Upper lobe of left lung (tissue), 4 donors: ENCODE measurements around the gene B3GALT6.

Experiments
- CTCF ChIP-seq, 6 experiments: fragments of 450-650 bp in 4 of 6; fragments of 200-600 bp in 2 of 6; sonication (generic) in 2 of 6; IDR thresholded peaks; one replicate each; pipeline ENCODE4 v1.5.1; 2016 to 2019; ENCODE audit warnings: antibody characterized with exemption in 6 of 6
- EP300 ChIP-seq, 4 donors: sonication (generic); formaldehyde crosslinking; IDR thresholded peaks; one replicate each; pipeline ENCODE4 v1.5.1; 2017; ENCODE audit warnings: antibody characterized with exemption in 4 of 4, control low read depth in 2 of 4
- POLR2A ChIP-seq, 4 donors: fragments of 450-650 bp; IDR thresholded peaks; one replicate each; pipeline ENCODE4 v1.5.1; 2016 to 2017; ENCODE audit warnings: antibody characterized with exemption in 4 of 4, mild to moderate bottlenecking in 2 of 4
- POLR2AphosphoS5 ChIP-seq, 2 donors: sonication (generic); formaldehyde crosslinking; IDR thresholded peaks; one replicate each; pipeline ENCODE4 v1.5.1; 2017; ENCODE audit warnings: antibody characterized with exemption in 2 of 2

GRCh38 chr1:1225913-1226312 is 6.1 kb upstream of the B3GALT6 start:
- TF ChIP-seq CTCF (IDR thresholded peaks at IDR 0.05) (no peak), POLR2A (IDR thresholded peaks at IDR 0.05) (no peak), POLR2AphosphoS5 (IDR thresholded peaks at IDR 0.05) (no peak), EP300 (IDR thresholded peaks at IDR 0.05) (no peak)
